Erythroblast (primary cell): Measurements from ENCODE around the gene LRRTM1.

ENCODE experiments used
- DNase-seq, 2 experiments: peaks; one replicate each; lab custom pipeline; 2025; lab: John Stamatoyannopoulos, UW
- GATA1 ChIP-seq: IDR thresholded peaks from 2 replicates; pipeline ENCODE4 v1.6.1; 2011; ENCODE audit warnings: low read depth, mild to moderate bottlenecking, control low read depth, low read length, moderate library complexity
- POLR2A ChIP-seq: IDR thresholded peaks from 2 replicates; pipeline ENCODE4 v1.6.1; 2011; ENCODE audit warnings: mild to moderate bottlenecking, low read length

Gene LRRTM1

DNA sequence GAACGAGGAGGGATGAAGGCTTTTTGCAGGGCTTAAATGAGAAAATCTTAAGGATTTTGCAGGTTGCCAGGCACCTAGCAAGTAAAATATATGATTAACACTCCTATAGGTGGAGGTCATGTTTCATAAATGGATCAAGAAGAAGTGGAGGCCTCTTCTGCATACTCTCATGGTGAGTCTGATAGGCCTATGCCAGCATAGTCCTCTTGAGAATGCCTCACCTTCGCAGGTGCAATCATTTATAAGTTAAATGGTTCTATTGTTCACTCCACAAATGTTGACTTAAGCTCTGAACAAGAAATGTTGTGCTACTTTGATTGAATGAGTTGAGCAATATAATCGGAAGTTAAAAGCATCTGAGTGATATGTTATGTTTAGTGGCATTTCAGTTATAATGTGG is 12.1 kb downstream of the LRRTM1 start:
- TF ChIP-seq POLR2A, result no peak
- no peak for TF ChIP-seq GATA1
- no peak for DNase-seq

DNA sequence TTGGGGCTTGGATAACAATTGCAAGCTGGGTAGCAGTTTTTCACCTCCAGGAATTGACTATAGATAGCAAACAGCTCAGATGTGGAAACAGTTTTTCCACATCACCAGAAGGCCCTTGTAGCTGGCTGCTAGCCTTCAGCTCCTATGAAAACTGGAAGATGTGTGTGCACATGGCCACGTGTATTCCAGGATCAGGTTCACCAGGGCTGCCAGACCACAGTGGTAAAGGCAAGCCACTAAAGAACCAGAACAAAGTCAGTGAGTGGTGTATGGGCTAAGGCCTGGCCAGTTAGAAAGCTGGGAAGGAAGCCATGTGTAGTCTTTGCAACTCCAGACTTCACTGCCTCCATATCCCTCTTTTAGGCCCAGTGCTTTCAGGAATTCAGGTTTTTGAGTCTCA is 12.9 kb downstream of the LRRTM1 start:
- no peak for DNase-seq
- no peak for TF ChIP-seq POLR2A
- TF ChIP-seq GATA1, result no peak

DNA sequence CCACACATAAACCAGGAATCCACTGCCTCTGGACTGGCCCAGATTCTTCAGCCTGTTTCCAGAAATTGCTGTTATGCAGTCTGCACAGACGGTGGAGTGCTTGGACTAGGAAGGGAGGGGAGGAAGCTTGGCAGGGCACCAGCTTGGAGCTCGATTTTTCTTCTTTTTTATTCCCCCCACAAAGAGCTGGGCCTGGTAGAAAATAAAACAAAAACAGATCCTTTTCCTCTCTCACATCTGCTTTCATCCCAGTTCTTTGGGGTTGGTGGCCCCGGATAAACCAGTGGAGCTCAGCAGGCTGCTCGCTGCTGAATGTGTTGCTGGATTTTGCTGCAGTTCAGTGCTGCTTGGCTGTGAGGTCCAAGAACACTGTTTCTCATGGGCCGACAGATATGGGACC is 16.0 kb downstream of the LRRTM1 start:
- no peak for DNase-seq
- TF ChIP-seq GATA1 (no peak), POLR2A (no peak)

DNA sequence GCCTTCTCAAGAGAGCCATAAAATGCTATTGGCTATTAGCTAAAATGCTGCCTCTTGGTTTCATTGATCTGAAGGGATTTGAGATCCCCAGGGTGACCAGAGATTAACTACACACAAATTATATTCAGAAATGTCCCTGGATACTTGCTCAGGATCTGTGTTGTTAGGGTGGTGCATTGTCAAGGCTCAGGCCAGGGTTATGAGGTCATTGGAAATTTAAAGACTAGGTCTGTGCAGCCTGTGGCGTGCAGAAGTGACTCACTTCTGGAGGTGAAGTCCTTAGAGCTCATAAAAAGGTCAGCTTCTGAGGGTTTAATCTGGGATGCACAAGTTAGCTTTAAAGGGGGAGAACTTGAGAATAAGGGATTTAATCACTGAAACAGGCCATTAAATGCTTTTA is 23.5 kb downstream of the LRRTM1 start:
- DNase-seq, result no peak
- no peak for TF ChIP-seq GATA1
- TF ChIP-seq POLR2A, result no peak

DNA sequence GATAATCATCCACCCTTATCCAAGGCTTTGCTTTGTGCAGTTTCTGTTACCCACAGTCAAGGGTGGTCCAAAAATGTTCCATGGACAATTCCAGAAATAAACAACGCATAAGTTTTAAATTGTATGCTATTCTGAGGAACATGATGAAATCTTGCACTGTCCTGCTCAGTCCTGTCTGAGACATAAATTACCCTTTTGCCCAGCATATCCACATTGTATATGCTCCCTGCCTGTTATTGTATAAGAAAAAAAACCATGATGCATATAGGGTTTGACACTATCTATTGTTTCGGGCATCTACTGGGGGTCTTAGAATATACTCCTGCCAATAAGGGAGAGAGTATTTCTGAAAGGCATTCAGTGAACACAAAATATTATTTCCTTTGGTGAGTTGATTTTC is 24.0 kb downstream of the LRRTM1 start:
- no peak for TF ChIP-seq GATA1
- TF ChIP-seq POLR2A, result no peak
- no peak for DNase-seq

DNA sequence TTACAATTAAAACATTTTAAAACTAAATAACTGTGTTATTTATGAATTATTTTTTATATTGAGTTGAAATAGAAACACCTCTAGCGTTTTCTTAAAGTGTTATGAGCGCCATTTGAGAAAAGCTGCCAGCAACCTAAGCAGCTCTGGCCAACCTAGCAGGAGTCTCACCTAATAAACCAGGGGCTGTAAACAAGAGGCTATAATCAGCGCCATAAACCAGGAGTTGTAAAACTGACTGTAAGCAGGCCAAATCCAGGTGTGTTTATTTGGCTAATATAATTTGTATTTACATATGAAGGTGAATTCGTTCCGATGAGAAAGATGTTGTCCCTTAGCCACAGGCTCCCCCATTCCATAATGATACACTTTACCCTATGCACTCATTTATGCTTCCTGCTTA is 34.7 kb downstream of the LRRTM1 start:
- DNase-seq, result no peak
- no peak for TF ChIP-seq POLR2A
- TF ChIP-seq GATA1, result no peak

DNA sequence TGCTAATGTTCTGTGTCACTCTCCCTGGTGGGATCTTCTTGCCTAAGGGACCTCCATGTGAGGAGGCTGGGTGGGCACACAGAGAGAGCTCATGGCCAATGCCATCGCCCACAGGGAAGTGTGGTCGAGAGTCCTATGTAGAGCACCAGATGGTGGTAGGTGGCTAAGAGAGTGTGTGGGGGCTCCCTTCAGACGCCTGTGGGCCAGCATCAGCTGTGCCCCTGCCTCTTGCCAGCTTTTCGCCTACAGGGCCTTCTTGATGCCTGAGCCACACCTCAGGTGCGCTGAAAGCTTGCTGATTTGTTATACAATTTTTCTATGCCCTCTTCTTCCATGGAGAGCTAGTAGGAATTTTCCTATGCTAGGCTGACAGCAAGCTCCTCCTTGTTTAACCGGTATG is 38.3 kb downstream of the LRRTM1 start:
- DNase-seq, result no peak

DNA sequence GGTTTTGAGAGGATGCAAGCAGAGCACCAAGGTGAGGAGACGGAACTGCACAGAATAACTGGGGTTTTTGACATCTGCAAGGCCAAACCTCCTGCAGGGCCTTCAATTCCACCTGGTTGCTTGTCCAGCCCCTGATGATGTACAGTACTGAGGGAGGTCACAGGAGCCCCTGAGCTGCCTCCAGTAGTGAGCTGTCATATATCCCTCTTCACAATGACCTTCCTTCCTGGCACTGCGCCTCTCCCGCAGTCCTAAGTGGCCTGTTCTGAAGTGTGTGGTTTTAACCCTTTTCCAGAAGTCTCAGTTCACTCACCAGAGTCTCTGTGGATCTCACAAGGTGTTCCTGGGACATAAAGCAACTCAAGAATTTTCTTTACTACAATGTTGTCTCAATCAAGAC is 45.3 kb downstream of the LRRTM1 start:
- DNase-seq, result no peak
- TF ChIP-seq POLR2A (no peak), GATA1 (no peak)

More for the DNA sequence above, 38.3 kb downstream of the LRRTM1 start:
- TF ChIP-seq POLR2A (no peak), GATA1 (no peak)

DNA sequence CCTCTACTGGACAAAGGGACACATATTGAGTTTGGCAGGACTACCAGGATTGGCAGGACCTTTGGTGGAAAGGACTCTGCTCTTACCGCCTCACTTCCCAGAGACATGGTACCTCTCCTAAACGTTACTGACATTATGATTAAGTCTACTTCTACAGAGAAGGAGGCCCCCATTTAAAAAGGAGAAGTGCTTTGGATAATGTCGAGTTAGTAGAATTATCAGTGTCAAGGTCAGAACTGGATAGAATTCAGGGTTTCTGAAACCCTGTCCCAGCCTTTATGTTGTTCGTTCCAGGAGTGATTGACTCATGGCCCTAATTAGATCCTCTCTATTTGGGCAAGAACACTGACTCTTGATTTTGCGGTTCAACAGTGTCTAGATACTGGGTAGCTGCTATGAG is 45.8 kb downstream of the LRRTM1 start:
- no peak for TF ChIP-seq POLR2A
- TF ChIP-seq GATA1, result no peak
- no peak for DNase-seq

DNA sequence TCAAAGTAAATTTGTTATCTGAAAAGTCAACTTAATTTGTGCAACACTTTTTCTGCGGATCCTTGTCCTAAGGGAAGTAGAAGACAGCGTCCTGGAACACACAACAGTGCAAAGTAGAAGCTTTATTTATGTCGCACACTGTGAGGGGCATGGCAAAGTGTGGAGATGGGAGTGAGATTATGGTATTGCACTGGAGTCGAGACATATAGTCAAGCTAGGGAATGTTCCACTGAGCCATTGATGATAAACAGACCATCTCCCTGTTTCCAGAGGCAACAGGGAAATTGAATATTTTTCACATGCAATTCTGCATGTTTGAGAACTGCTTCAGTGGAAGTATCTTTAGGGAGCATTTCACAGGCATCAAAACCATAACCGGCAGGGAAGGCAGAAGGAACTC is 46.2 kb downstream of the LRRTM1 start:
- DNase-seq, result no peak
- TF ChIP-seq GATA1 (no peak), POLR2A (no peak)

DNA sequence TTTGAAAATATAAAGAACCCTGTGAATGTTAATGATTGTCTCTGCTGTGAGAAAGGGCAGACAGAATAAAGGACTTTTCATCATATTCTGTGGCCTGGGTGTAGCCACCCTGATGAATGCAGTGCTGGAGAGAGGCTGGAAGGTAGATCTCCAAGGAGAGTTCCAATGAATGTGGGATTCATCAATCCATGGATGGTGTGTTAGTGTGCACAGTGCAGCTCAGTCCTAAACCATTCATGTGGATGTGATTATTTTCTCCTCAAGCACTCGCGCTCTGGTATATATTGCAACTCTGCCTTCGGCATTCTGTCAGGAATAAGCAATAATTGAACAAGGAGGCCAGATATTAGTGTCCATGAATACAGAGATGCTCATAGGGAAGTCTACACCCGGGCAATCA is 47.1 kb downstream of the LRRTM1 start:
- DNase-seq, result no peak
- TF ChIP-seq GATA1 (no peak), POLR2A (no peak)

DNA sequence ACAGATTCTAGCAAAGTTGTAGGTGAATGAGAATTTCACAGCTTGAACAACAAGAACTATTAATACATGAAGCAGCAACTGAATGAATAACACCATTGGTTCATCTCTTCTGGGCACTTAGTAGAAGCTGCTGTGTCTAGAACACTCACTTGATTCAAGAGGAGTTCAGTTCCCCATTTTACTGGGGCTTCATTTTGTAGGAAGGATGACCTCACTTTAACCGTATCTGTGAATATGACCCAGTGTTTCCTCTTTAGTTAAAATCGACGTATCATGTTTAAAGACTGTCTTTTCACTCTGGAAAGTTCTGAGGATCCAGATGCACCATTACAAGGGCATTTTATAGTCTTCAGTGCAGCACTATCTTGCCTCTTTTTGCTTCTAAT is 47.8 kb downstream of the LRRTM1 start:
- DNase-seq, result no peak
- TF ChIP-seq GATA1 (no peak), POLR2A (no peak)

DNA sequence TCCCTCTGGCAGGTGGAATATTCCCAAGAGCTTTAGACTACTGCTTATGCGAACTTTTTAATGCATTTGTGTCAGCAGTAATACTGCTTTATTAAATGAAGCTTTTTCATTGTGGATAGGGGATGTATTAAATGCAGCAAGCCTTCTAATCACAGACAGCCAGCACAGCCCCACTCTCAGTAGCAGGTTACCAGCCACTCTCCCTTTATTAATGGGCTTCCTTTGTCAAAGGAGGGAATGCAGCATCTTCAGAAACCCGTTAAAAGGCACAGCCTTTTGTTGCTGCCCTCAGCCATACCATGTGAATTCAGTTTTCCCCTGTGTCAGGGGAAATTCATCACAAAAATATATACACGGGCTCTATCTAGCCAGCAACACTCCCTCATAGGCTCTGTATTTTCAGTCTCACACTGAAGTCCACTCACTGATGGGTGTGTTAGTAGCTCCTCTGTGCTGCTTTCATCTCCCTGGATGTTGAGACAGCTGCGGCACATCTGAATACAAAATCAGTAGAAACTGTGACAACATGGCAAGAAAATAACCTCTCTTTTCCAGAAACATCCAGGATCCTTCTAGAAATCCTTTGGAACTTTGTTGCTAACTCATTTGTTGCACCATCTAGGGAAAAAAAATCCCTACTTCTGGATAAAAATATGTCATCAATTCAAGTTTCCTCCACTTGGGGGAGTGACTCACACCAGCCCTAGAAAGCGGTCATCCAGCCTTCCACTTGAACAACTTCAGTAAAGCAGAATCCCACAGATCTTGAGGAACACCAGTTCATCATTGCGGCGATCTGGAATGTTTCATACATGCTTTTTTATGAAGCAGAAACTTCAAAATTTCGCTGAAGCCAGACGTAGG is 48.4 kb downstream of the LRRTM1 start:
- DNase-seq, result no peak
- no peak for TF ChIP-seq POLR2A
- no peak for TF ChIP-seq GATA1

DNA sequence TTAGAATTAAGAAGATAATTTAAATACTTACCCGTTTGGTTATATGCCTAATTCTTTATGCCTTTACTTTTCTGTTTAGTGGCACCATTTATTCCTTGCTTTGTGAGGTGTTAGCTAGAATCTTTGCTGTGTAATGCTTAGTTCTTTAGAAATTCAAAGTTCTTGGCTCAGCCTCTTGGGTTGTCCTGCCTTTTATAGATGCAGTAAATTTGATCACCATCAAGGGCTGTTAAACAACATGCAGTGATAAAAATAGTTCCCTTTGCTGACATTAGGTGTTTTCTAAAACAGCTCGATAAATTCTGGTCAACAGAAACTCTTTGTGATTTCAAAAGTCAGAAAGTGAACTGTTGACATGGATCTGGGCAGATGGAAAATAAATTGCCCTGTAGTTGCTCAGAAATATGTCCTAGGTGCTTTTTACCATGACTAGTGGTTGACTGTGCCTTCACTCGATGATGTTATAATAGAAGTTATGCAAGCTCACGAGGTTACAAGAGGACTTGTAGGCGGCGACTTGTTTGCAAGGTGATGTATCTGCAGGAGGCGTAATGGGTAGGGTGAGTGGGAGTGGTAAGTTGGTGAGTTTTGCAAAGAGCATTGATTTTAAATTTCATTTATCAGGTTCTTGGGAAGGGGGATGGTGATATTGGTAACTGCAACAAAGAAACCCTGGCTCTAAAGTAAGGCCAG is 52.1 kb downstream of the LRRTM1 start:
- TF ChIP-seq POLR2A (no peak), GATA1 (no peak)
- no peak for DNase-seq
